HG03196 (cell line): ENCODE results near the gene RELN.

Experiments
- ATAC-seq: cut with Tn5 transposase; IDR thresholded peaks from one replicate; pipeline ENCODE4 v1.9.1; 2021; ENCODE audit not compliant: unreplicated experiment

Gene RELN

DNA sequence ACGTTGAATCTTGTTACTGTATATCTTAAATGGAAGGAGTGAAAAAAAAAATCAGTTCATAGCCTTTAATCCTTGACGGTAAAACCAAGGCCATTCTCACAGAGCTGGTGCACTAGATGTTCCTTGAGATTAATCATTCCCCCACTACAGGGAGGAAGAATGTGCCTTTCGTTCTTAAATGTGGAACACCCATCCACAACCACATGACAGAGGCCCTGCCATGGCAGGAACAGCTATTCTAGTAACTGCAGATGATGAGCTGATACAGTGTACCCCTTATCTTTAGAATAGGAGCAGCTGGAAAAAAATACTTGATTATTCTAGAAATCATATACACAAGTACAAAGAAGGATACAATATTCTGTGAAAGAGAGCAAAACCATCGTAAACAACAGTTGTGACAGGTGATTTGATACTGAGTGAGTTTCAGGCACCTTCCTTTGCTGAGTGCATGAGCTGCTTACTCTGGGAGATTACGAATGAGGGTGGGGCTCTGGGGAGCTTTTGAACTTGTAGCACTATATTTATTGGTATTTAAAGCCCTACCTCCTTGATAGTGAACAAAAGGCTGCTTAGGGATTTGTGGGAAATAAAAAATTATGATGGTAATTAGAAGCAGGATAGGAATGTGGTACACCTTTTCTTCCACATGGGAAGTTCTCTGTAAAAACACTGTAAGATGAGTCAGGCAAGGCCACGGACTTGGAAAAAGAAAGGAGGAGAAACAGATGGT, 299.1 kb downstream of the RELN start:
- ATAC-seq, result no peak

GRCh38 chr7:103689255-103689654, 300.2 kb downstream of the RELN start:
- ATAC-seq, result no peak

DNA sequence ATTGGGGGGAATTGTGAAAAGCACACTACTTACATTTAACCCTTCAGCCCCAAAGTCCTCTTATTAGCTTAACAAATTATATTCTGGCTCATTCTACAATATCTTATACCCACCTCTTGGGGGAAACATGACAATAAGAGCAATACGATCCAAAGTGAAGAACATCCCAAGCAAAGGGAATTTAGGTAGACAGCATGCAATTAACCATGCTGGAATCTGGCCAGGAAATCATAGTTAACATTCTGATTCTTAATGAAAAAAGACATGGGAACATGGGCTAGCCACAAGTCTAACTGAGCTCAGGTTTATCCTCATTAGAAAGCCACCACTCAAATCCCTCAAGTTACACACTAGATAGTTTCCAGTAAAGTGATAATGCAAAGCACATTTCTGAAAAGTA, 301.5 kb downstream of the RELN start:
- no peak for ATAC-seq

- ATAC-seq, result no peak
These were observed 302.2 kb downstream of the RELN start for GRCh38 chr7:103687272-103687671.

- no peak for ATAC-seq
These were observed 302.7 kb downstream of the RELN start for GRCh38 chr7:103686763-103687162.

DNA sequence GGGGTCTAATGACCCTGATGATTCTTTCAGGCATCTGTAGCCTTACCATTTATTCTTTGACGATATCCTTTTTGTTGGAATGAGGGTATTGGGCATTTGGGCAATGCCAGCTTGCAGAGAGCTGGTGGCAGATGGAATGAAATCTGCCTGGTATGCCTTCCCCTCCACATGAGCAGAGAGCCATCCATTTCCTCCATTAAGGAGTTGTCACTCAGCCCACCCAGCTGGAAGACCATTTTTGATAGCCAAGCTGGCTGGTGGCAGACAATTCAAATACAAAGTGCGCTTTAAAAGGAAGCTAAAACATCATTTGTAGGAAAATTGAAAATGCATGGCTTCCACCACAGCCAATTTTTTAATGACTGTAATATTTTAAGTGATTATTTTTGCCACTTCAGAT, 303.4 kb downstream of the RELN start:
- ATAC-seq, result no peak

DNA sequence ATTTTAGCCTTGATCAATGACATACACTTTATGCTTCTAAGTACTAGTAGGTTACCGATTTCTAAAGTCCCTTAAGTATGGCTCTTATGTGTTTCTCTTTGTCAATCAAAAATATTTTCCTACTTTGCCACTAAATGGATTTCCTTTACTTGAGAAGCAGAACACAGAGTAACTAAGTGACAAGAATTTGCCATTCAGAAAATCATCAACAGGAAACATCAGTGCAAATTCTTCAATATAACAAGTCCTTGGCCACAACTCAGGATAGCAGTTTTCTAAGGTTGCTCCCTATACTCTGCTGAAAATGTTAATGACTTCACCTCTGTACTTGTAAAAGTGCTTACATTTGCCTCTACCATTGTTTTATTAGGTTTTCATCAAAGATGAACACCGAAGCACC, 303.8 kb downstream of the RELN start:
- ATAC-seq, result no peak

GRCh38 chr7:103683348-103683747, 306.1 kb downstream of the RELN start:
- no peak for ATAC-seq

- no peak for ATAC-seq
These were observed 309.0 kb downstream of the RELN start for GRCh38 chr7:103680161-103681144.

DNA sequence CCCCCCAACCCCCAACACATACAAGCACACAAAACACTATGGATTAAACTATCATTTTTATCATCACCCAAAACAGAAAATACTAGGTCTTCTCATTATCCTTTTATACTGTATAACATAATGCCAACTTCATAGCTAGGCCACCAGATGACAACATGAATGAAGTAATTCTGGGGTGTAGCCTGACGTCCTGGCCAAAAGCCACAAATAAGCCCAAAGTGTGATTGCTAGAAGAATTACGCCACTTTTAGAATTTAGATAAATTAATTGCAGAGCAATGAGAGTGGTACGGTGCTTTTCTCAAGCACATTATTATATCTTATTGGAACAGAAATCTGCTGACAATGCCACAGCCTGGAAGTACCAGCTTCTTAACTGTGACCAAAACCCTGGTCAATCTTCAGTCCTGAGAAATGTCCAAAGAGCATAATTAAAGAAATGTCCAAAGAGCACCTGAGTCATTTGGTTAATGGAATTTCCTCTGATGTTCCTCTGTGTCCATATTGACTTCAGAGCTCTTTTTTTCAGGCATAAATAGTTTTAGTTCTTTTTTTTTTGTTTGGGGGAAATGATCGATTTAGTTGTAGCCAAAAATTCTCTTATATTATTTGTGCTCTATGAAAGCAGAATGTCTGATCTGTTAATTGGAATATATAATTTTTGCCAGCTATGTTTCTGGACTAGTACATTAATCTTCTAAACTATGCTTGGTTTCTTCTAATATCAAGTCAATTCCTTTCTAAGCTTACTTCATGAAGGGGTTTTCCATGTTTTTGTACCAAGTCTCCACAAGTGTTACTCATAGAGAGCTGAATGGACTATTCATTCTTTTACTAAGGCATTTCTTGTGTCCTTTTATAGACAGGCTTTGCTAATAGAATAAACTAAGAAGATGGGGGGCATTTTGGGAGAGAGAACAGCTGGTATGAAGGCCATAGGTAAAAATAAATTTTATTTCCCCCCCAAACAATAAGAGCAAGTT, 310.0 kb downstream of the RELN start:
- no peak for ATAC-seq

DNA sequence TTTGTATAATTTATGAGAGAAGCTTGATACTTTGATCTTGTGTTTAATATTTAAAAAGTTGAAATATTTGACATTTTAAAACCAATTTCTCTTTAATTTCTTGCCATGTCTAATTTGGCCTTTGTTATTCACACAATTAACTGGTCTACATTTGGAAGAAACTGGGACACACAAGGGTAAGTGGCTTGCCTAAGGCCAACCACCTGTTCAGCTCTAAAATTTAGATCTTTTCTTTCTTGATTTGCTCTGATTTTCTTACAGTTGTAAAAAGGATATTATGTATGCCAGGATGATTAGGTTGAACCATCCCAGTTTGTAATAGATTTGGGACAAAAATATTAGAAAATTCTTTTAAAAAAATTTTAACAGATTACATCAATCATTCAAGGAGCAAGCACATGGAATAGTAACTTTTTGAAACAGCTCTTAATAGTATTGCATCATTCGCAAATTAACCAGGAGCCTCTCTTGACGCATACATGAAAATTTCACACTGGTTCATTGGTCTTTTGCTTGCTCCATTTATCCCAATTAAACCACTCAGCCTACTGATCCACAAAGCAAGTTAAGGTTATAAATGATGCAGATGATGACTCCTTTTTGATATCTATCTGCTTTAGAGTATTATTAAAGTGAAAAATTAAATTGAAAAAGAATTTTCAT, 321.0 kb downstream of the RELN start:
- ATAC-seq, result no peak

GRCh38 chr7:103666326-103666725, 323.1 kb downstream of the RELN start:
- ATAC-seq, result no peak

- no peak for ATAC-seq
These were observed 324.9 kb downstream of the RELN start for GRCh38 chr7:103664577-103664976.

DNA sequence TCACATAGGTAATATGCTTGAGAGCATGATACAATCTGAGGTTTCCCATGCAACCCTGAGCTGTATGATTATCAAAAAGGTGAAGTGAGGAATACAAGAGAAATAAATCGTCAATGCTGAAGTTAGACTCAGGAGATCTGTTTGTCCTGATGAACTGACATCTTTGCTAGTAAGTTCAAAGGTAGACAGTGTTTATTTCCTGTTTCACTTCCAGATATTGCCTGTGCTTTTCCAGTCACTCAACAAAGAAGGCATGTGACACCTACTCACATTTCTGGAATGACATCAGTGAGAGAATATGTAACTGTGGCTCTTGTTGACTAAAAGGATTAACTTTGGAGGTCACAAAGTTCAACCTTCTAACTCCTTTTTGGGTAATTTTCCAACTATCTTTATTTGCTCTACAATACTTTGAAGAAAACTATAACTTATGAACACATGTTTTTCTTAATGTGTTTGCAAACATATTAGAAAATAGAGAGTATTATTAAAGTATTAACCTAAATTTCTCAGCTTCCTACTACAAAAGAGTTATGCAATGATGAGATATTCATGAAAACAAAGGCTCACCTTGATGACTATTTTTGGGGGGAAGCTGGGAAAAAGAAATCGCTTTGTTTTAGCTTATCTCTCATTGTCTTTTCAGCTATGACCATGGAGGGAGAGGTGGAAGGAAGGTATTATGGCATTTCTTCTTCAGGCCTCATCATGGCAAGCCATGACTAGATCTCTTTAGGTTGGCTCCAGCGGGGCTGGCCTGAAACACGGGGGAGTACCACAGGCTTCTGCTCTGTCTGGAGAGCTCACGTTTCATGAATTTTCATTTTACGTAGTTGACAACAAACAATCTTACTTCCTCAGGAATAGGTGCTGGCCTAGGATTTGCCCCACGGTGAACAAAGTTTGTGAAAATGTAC, 328.7 kb downstream of the RELN start:
- ATAC-seq, result no peak

DNA sequence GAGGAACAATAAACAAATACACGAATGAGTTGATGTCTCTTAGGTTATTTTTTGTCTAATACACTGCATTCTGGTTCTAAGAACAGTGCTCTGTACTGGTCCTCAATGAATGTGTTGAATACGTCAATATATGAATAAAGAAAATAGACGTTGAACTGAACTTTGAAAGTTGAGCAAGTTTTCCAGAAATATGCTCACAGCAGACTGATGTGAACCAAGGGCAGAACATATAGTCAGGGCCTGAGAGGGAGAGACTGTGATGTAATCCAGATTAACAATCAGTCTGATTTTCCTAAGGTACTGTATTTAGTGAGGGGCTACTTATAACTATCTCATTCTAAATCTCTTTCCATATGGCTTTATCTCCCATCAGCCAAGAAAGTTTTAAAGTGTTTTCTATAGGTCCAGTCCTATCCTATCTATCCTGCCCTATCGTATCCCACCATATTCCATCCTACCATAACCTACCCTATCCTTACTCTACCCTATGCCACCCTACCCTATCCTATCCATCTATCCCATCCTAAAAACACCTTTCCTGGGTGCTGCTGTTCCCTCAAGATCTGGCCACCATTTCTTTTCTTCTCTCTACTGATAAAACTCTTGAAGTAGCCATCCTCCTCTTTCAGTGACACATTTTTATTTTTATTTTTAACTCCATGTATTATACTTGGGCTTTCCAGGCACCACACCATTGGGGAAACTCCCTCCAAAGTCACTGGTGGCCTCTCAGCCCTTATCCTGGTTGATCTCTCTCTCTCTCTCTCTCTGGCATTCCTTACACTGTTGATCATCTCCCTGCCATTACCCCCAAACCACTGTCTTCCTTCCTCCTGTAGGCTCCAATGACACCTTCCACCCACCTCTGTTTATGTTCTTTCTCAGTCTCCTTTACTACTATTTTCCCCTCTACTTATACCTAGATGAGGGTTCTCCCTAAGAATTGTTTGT, 331.1 kb downstream of the RELN start:
- ATAC-seq, result no peak

GRCh38 chr7:103657474-103657894, 332.0 kb downstream of the RELN start:
- ATAC-seq, result no peak

DNA sequence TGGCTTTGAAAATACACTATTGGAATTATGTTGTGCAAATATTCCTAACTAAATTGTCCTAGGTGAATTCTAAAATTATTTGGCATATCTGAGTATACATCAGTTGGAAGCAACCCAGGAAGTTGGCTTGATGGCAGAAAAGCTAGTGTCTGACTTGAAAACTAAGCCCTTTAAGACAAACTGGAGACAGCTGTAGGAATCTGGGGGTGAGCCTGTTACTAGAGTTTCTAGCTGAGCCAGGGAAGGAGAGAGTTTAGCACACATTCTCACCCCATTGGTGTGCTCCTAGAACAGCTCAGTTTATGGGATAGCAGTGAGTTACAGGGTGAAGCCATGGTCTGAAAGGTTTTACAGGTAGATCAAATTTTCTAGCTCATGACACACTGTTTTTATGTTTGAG, 333.2 kb downstream of the RELN start:
- ATAC-seq, result no peak
